Liver (tissue), 9 donors: ENCODE measurements around the gene TIAM1. TPM values are rescaled to one million over a fixed set of nuclear protein-coding genes. Genes with fewer than 3 reads are reported as not detected.
"Not testable (repeated sequence)": the region's sequence is repeated elsewhere in the genome, so short reads cannot be mapped to it uniquely, and the experiment has no call there.

Source experiments
- DNase-seq: peaks from one replicate; pipeline ENCODE4 v3.0.0-alpha.2; 2017; ENCODE audit warnings: low spot score
- H3K27ac ChIP-seq, 2 donors: one replicate each; pipeline ENCODE4 v1.7.0; 2013; ENCODE audit warnings: inconsistent platforms in 2 of 2, low read length in 2 of 2, control low read depth in 1 of 2, low read depth in 1 of 2, mild to moderate bottlenecking in 1 of 2
- H3K27me3 ChIP-seq, 4 donors: one replicate each; pipeline versions ENCODE4 v1.6.1 to v1.7.0; 2013; ENCODE audit warnings: low read length in 3 of 4, inconsistent platforms in 1 of 4, mild to moderate bottlenecking in 1 of 4, moderate library complexity in 1 of 4; ENCODE audit not compliant: control insufficient read depth in 4 of 4, insufficient read depth in 4 of 4
- H3K36me3 ChIP-seq, 4 donors: one replicate each; pipeline versions ENCODE4 v1.6.1 to v1.7.0; 2013; ENCODE audit warnings: low read length in 3 of 4, mild to moderate bottlenecking in 3 of 4, low read depth in 1 of 4, moderate library complexity in 1 of 4; ENCODE audit not compliant: control insufficient read depth in 4 of 4, insufficient read depth in 3 of 4
- H3K4me1 ChIP-seq, 4 donors: one replicate each; pipeline versions ENCODE4 v1.6.1 to v1.7.0; 2013; ENCODE audit warnings: low read length in 3 of 4, mild to moderate bottlenecking in 3 of 4, moderate library complexity in 1 of 4; ENCODE audit not compliant: control insufficient read depth in 4 of 4, insufficient read depth in 4 of 4
- H3K4me3 ChIP-seq, 3 donors: one replicate each; pipeline versions ENCODE4 v1.6.1 to v1.7.0; 2013; ENCODE audit warnings: low read length in 3 of 3, control low read depth in 1 of 3, low read depth in 1 of 3, mild to moderate bottlenecking in 1 of 3
- H3K9ac ChIP-seq, 2 donors: one replicate each; pipeline ENCODE4 v1.7.0; 2013; ENCODE audit warnings: low read length in 2 of 2, mild to moderate bottlenecking in 2 of 2, moderate library complexity in 2 of 2, control low read depth in 1 of 2, low read depth in 1 of 2
- H3K9me3 ChIP-seq, 4 donors: one replicate each; pipeline versions ENCODE4 v1.6.1 to v1.7.0; 2013; ENCODE audit warnings: low read length in 3 of 4; ENCODE audit not compliant: control insufficient read depth in 4 of 4
- EGR1 ChIP-seq, 2 donors: IDR thresholded peaks; 2 replicates each; pipeline ENCODE4 v1.6.1; 2016 to 2018; ENCODE audit warnings: antibody characterized with exemption in 2 of 2, low read depth in 2 of 2
- FOXA2 ChIP-seq: IDR thresholded peaks from 2 replicates; pipeline ENCODE4 v1.6.1; 2016; ENCODE audit warnings: antibody characterized with exemption
- HNF4G ChIP-seq: IDR thresholded peaks from 2 replicates; pipeline ENCODE4 v1.6.1; 2016; ENCODE audit warnings: antibody characterized with exemption
- JUND ChIP-seq, 2 donors: IDR thresholded peaks; 2 replicates each; pipeline ENCODE4 v1.6.1; 2016; ENCODE audit warnings: antibody characterized with exemption in 2 of 2
- NR2F2 ChIP-seq: IDR thresholded peaks from 2 replicates; pipeline ENCODE4 v1.6.1; 2016; ENCODE audit warnings: antibody characterized with exemption
- SP1 ChIP-seq: IDR thresholded peaks from 2 replicates; pipeline ENCODE4 v1.6.1; 2018; ENCODE audit warnings: antibody characterized with exemption, mild to moderate bottlenecking
- WGBS: extraction: QIAGEN DNeasy Blood & Tissue Kit; methylation state at CpG from one replicate; pipeline ENCODE4 v1.1.7; 2013; 5-methylcytosine and 5-hydroxymethylcytosine counted together
- polyA plus RNA-seq, 2 donors: library from polyadenylated mRNA; stranded (reverse) in 1 of 2; unstranded in 1 of 2; fragments of 200-250 nt in 1 of 2; fragments of >200 nt in 1 of 2; fragmentation: Nextera tagmentation in 1 of 2; extraction: Ambion mirVana in 1 of 2; gene quantifications; one replicate each; pipeline versions ENCODE4 v1.2.1 to v1.2.3, GENCODE V29; 2013 to 2015
- total RNA-seq, 2 donors: library from RNA; depleted of rRNA; stranded (reverse); fragments of >200 nt; gene quantifications; one replicate each; pipeline ENCODE4 v1.2.3, GENCODE V29; 2014
- TF ChIP-seq, protein P1 (sequence below): IDR thresholded peaks from 2 replicates; pipeline ENCODE4 v1.6.1; 2016; ENCODE audit warnings: antibody characterized with exemption
- TF ChIP-seq, protein P2 (sequence below): fragments of 150-350 bp; IDR thresholded peaks from 2 replicates; pipeline ENCODE4 v1.5.1; 2017; ENCODE audit warnings: improper control_type of control experiment, low read depth, low read length; ENCODE audit not compliant: missing input control
- TF ChIP-seq, protein P3 (sequence below): IDR thresholded peaks from 2 replicates; pipeline ENCODE4 v1.6.1; 2016; ENCODE audit warnings: antibody characterized with exemption
- TF ChIP-seq, protein P4 (sequence below): IDR thresholded peaks from 2 replicates; pipeline ENCODE4 v1.6.1; 2016; ENCODE audit warnings: antibody characterized with exemption
- donor health status: healthy.
- donor health status: healthy.
- donor health status: healthy.
- donor health status: healthy.
- donor health status: healthy.

TIAM1 gene
- total and polyA plus RNA-seq, 4 donors = 3.0 to 7.4 (median 4.8) TPM

DNA sequence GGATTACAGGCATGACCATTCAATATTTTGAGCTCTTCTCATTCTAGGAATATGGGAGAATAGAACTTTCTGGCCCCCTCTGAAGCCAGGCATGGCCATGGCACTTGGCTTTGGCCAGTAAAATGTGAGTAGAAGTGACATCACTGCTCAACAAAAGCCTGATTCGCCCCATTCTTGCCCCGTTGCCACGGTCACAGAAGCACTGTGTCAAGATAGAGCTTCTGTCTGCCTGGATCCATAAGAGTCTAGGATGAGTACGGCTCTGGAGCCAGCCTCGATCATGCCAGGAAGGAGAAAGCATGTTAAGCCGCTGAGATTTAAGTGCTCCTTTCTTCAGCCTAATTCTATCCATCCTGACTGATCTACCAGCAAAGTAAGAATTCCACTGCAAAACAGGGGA, 113.1 kb downstream of the TIAM1 start:
- H3K36me3 ChIP-seq = peaks cover 0 to 3% (median under 1%) of the 10 kb centered on the region in 4 donors
- H3K4me3 ChIP-seq = no peak overlapping the region
- H3K27me3 ChIP-seq = no peaks in the 10 kb centered on the region
- no peaks in the 10 kb centered on the region for H3K9me3 ChIP-seq
- no peak overlapping the region for H3K9ac ChIP-seq
- no peak overlapping the region for H3K27ac ChIP-seq
- 94% methylated on average over 6 of the region's 6 CpGs for WGBS
- TF ChIP-seq, protein P1, sequence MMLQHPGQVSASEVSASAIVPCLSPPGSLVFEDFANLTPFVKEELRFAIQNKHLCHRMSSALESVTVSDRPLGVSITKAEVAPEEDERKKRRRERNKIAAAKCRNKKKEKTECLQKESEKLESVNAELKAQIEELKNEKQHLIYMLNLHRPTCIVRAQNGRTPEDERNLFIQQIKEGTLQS = no peak
- no peak for TF ChIP-seq EGR1 (IDR thresholded peaks at IDR 0.05; ENCODE audit: low read depth in 2 of 2)
- no peak for TF ChIP-seq FOXA2
- no peak for TF ChIP-seq HNF4G
- no peak for TF ChIP-seq NR2F2
- no peak for DNase-seq
- no peaks in the 10 kb centered on the region for H3K4me1 ChIP-seq

DNA sequence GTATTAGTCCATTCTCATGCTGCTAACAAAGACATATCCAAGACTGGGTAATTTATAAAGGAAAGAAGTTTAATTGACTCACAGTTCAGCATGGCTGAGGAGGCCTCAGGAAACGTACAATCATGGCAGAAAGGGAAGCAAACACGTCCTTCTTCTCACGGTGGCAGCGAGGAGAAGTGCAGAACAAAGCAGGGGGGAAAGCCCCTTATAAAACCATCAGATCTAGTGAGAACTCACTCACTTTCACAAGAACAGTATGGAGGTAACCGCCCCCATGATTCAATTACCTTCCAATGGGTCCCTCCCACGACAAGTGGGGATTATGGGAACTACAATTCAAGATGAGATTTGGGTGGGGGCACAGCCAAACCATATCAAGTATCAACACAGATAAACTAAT, 115.3 kb downstream of the TIAM1 start:
- WGBS = 88% methylated on average over 6 of the region's 6 CpGs
- H3K27ac ChIP-seq, H3K9ac ChIP-seq, H3K4me1 ChIP-seq, H3K27me3 ChIP-seq, DNase-seq, H3K4me3 ChIP-seq, H3K9me3 ChIP-seq: not testable (repeated sequence)
- H3K36me3 ChIP-seq = peaks cover 0 to 13% (median 3%) of the 10 kb centered on the region in 4 donors

DNA sequence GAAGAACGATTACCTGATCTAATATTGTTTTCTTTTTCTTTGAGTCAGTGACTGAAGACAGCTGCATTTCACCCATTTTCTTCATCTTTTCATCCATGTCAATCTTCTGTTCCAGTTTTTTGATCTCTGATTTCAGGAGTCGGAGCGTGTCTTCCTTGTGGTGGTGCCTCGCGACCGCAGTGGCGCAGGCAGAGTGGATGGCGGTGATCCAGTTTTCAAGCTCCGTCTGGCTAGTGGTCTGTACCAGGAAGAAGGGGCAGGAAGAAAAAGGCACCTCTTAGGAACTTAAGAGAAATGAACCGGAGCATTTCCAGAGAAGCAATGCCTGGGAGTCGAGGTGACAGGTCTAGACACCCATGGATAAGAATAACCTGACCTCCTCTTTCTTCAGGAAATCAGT, 118.3 kb downstream of the TIAM1 start:
- H3K4me1 ChIP-seq = no peaks in the 10 kb centered on the region
- H3K36me3 ChIP-seq = peaks cover 3 to 13% (median 6%) of the 10 kb centered on the region in 4 donors
- TF ChIP-seq JUND (IDR thresholded peaks at IDR 0.05) (no peak), NR2F2 (no peak), SP1 (no peak), FOXA2 (no peak), HNF4G (no peak)
- TF ChIP-seq, protein P2, sequence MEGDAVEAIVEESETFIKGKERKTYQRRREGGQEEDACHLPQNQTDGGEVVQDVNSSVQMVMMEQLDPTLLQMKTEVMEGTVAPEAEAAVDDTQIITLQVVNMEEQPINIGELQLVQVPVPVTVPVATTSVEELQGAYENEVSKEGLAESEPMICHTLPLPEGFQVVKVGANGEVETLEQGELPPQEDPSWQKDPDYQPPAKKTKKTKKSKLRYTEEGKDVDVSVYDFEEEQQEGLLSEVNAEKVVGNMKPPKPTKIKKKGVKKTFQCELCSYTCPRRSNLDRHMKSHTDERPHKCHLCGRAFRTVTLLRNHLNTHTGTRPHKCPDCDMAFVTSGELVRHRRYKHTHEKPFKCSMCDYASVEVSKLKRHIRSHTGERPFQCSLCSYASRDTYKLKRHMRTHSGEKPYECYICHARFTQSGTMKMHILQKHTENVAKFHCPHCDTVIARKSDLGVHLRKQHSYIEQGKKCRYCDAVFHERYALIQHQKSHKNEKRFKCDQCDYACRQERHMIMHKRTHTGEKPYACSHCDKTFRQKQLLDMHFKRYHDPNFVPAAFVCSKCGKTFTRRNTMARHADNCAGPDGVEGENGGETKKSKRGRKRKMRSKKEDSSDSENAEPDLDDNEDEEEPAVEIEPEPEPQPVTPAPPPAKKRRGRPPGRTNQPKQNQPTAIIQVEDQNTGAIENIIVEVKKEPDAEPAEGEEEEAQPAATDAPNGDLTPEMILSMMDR = no peak
- TF ChIP-seq, protein P3, sequence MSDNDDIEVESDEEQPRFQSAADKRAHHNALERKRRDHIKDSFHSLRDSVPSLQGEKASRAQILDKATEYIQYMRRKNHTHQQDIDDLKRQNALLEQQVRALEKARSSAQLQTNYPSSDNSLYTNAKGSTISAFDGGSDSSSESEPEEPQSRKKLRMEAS = no peak
- TF ChIP-seq, protein P4, sequence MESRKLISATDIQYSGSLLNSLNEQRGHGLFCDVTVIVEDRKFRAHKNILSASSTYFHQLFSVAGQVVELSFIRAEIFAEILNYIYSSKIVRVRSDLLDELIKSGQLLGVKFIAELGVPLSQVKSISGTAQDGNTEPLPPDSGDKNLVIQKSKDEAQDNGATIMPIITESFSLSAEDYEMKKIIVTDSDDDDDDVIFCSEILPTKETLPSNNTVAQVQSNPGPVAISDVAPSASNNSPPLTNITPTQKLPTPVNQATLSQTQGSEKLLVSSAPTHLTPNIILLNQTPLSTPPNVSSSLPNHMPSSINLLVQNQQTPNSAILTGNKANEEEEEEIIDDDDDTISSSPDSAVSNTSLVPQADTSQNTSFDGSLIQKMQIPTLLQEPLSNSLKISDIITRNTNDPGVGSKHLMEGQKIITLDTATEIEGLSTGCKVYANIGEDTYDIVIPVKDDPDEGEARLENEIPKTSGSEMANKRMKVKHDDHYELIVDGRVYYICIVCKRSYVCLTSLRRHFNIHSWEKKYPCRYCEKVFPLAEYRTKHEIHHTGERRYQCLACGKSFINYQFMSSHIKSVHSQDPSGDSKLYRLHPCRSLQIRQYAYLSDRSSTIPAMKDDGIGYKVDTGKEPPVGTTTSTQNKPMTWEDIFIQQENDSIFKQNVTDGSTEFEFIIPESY = no peak
- no peak for DNase-seq
- no peak overlapping the region for H3K9ac ChIP-seq
- 95% methylated on average over 11 of the region's 11 CpGs for WGBS
- no peaks in the 10 kb centered on the region for H3K27me3 ChIP-seq
- no peaks in the 10 kb centered on the region for H3K9me3 ChIP-seq
- no peak overlapping the region for H3K4me3 ChIP-seq
- no peak overlapping the region for H3K27ac ChIP-seq
